ENCODE data around the gene IQSEC1. TPM values are rescaled to one million over a fixed set of nuclear protein-coding genes. Genes with fewer than 3 reads are reported as not detected.

IQSEC1 gene
- total and polyA plus RNA-seq, 9 of the 15 experiments (the other 6 are each of a cell fraction or from before 2014, with no cell fraction given), result 0.56 to 39.0 (median 6.8) TPM

- TF ChIP-seq SLC30A9 (CRISPR knock-in tag; IDR thresholded peaks at IDR 0.05), result no peak
- TF ChIP-seq POLR3G (IDR thresholded peaks at IDR 0.05; ENCODE audit: extremely low read depth, insufficient read length, insufficient replicate concordance), result no peak
- TF ChIP-seq MAZ (CRISPR knock-in tag; conservative IDR thresholded peaks at IDR 0.05 in 1 of 2, IDR thresholded peaks at IDR 0.05 in 1 of 2), result peak; percentile 79 to 91
- TF ChIP-seq ZHX1 (conservative IDR thresholded peaks at IDR 0.05; ENCODE audit: low read length), result peak; percentile 11; the same call in 1 of the 2 replicates
- TF ChIP-seq RNF2 (IDR thresholded peaks at IDR 0.05), result peak; percentile 91
- TF ChIP-seq HNRNPK (IDR thresholded peaks at IDR 0.05; ENCODE audit: low read depth, low read length, poor library complexity, severe bottlenecking), result no peak
- no peak for TF ChIP-seq CTCFL (IDR thresholded peaks at IDR 0.05; ENCODE audit: borderline replicate concordance, insufficient read depth, low read depth, low read length, poor library complexity, severe bottlenecking)
- peak; percentile 74; the same call in 1 of the 2 replicates for TF ChIP-seq ZBTB7A (IDR thresholded peaks at IDR 0.05; ENCODE audit: borderline replicate concordance, control insufficient read depth, low read depth, low read length)
- no peak for TF ChIP-seq KAT7 (CRISPR knock-in tag; IDR thresholded peaks at IDR 0.05; ENCODE audit: borderline replicate concordance)
- TF ChIP-seq CCAR2 (IDR thresholded peaks at IDR 0.05; ENCODE audit: low read depth, low read length), result peak; percentile 90; the same call in 1 of the 2 replicates
- no peak; the same call in 1 of the 2 replicates for TF ChIP-seq XRCC5 (IDR thresholded peaks at IDR 0.05; ENCODE audit: low read depth, low read length)
- TF ChIP-seq POLR2G (IDR thresholded peaks at IDR 0.05; ENCODE audit: low read depth, low read length), result peak; percentile 52; the same call in 1 of the 2 replicates
- peak; percentile 80 for TF ChIP-seq NBN (IDR thresholded peaks at IDR 0.05; ENCODE audit: low read depth)
- no peak for TF ChIP-seq ZNF277 (CRISPR knock-in tag; IDR thresholded peaks at IDR 0.05; ENCODE audit: borderline replicate concordance)
- no peak; the same call in 1 of the 2 replicates for TF ChIP-seq ZNF263 (CRISPR knock-in tag; IDR thresholded peaks at IDR 0.05; ENCODE audit: borderline replicate concordance)
- TF ChIP-seq MEF2A (IDR thresholded peaks at IDR 0.05; ENCODE audit: control insufficient read depth, low read depth, low read length), result no peak
- no peak for TF ChIP-seq HMG20B (CRISPR knock-in tag; IDR thresholded peaks at IDR 0.05)
- peak; percentile 78 for TF ChIP-seq POLR2B (IDR thresholded peaks at IDR 0.05; ENCODE audit: low read depth, partially characterized antibody)
- TF ChIP-seq CBFB (CRISPR knock-in tag; IDR thresholded peaks at IDR 0.05), result no peak; the same call in 1 of the 2 replicates
- peak; percentile 94 to 100 for TF ChIP-seq FOXK2 (conservative IDR thresholded peaks at IDR 0.05 in 1 of 2, IDR thresholded peaks at IDR 0.05 in 1 of 2; ENCODE audit: low read depth in 2 of 2)
Measured at GRCh38 chr3:12999147-13000140, 73.8 kb downstream of the IQSEC1 start (continued).
